Measurements from ENCODE around the gene YLPM1.

GRCh38 chr14:74771399-74771798 lies 8.3 kb downstream of the YLPM1 start:
- no peak for TF ChIP-seq SUZ12 (IDR thresholded peaks at IDR 0.05)
- TF ChIP-seq SP1 (IDR thresholded peaks at IDR 0.05): no peak
- TF ChIP-seq FOXM1 (IDR thresholded peaks at IDR 0.05; ENCODE audit: borderline replicate concordance): no peak
- peak; percentile 18; the same call in 1 of the 2 replicates for TF ChIP-seq ELF4 (IDR thresholded peaks at IDR 0.05)
- no peak for TF ChIP-seq CTBP1 (IDR thresholded peaks at IDR 0.05; ENCODE audit: borderline replicate concordance)
- no peak for TF ChIP-seq ZNF384 (IDR thresholded peaks at IDR 0.05)
- no peak for TF ChIP-seq FOXA1 (IDR thresholded peaks at IDR 0.05)
- no peak for TF ChIP-seq FOXK2 (IDR thresholded peaks at IDR 0.05)
- TF ChIP-seq LEF1 (IDR thresholded peaks at IDR 0.05; ENCODE audit: borderline replicate concordance): no peak
- no peak for TF ChIP-seq HDGF (IDR thresholded peaks at IDR 0.05; ENCODE audit: borderline replicate concordance)
- TF ChIP-seq, protein P1, sequence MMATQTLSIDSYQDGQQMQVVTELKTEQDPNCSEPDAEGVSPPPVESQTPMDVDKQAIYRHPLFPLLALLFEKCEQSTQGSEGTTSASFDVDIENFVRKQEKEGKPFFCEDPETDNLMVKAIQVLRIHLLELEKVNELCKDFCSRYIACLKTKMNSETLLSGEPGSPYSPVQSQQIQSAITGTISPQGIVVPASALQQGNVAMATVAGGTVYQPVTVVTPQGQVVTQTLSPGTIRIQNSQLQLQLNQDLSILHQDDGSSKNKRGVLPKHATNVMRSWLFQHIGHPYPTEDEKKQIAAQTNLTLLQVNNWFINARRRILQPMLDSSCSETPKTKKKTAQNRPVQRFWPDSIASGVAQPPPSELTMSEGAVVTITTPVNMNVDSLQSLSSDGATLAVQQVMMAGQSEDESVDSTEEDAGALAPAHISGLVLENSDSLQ (IDR thresholded peaks at IDR 0.05): no peak
- TF ChIP-seq BHLHE40 (IDR thresholded peaks at IDR 0.05; ENCODE audit: borderline replicate concordance): no peak

Data from HEK293T (cell line).